Brain microvascular endothelial cell (primary cell): ENCODE measurements around the gene BEGAIN.
A peak's percentile ranks its signal among the peaks of the same experiment; 100 is the strongest.

Experiments
- DNase-seq: peaks from one replicate; pipeline ENCODE4 v3.0.0-alpha.2; 2020
- H3K27ac ChIP-seq: fragments of 250-450 bp; sonication (Bioruptor Pico); 2 replicates; pipeline ENCODE4 v1.5.1; 2020; ENCODE audit warnings: mild to moderate bottlenecking, moderate library complexity
- H3K27me3 ChIP-seq: fragments of 250-450 bp; sonication (Bioruptor Pico); replicated peaks from 2 replicates; pipeline ENCODE4 v1.5.1; 2020; ENCODE audit warnings: mild to moderate bottlenecking
- H3K36me3 ChIP-seq: fragments of 250-450 bp; sonication (Bioruptor Pico); replicated peaks from 2 replicates; pipeline ENCODE4 v1.5.1; 2020; ENCODE audit warnings: mild to moderate bottlenecking
- H3K4me3 ChIP-seq: 2 replicates; pipeline ENCODE4 v1.5.1; 2011; ENCODE audit warnings: low read depth, mild to moderate bottlenecking, control low read depth, low read length, moderate library complexity
- CTCF ChIP-seq: IDR thresholded peaks from 2 replicates; pipeline ENCODE4 v1.5.1; 2011; ENCODE audit warnings: low read depth, mild to moderate bottlenecking, moderate library complexity, low read length, control low read depth, inconsistent platforms; ENCODE audit errors: missing control alignments
- in situ Hi-C: cut with HindIII; loops from 2 replicates; pipeline ENCODE4 v1.10.0; 2017; ENCODE audit warnings: low sequenced_read_pairs, low pct_ligation_motif_present

The BEGAIN gene

GRCh38 chr14:100587086-100587762 is at the start of gene BEGAIN:
Gene BEGAIN (minus strand): TSS chr14:100587417. CDS start chr14:100587290, 127 bp downstream.
- Histone ChIP-seq H3K36me3 (no peaks in the 10 kb centered on the region), H3K27ac (no peak within 1 kb of the TSS), H3K4me3 (peak within 1 kb of the TSS; percentile 47), H3K27me3 (peaks cover 20% of the 10 kb centered on the region)
- DNase-seq = no peak
- in situ Hi-C loops = no loop called here
- TF ChIP-seq CTCF = no peak

- Histone ChIP-seq H3K27ac (no peak overlapping the region), H3K27me3 (peaks cover 9% of the 10 kb centered on the region), H3K36me3 (no peaks in the 10 kb centered on the region), H3K4me3 (no peak overlapping the region)
- no peak for DNase-seq
- no peak for TF ChIP-seq CTCF
- in situ Hi-C loops = no loop called here
These were observed 49.3 kb upstream of the BEGAIN start for GRCh38 chr14:100636559-100636958.

GRCh38 chr14:100634026-100634425 is 46.8 kb upstream of the BEGAIN start:
- in situ Hi-C loops = no loop called here
- Histone ChIP-seq H3K4me3 (no peak overlapping the region), H3K27ac (no peak overlapping the region), H3K27me3 (peaks cover 9% of the 10 kb centered on the region), H3K36me3 (no peaks in the 10 kb centered on the region)
- no peak for TF ChIP-seq CTCF
- no peak for DNase-seq

GRCh38 chr14:100633406-100633805 is 46.2 kb upstream of the BEGAIN start:
- no peak for TF ChIP-seq CTCF
- DNase-seq = no peak
- in situ Hi-C loops = no loop called here

GRCh38 chr14:100629696-100630095 is 42.5 kb upstream of the BEGAIN start:
- Histone ChIP-seq H3K27ac (no peak overlapping the region), H3K27me3 (peaks cover 13% of the 10 kb centered on the region), H3K36me3 (no peaks in the 10 kb centered on the region), H3K4me3 (no peak overlapping the region)
- in situ Hi-C loops = no loop called here
- DNase-seq = no peak
- TF ChIP-seq CTCF = no peak

More at GRCh38 chr14:100633406-100633805, 46.2 kb upstream of the BEGAIN start:
- H3K27ac ChIP-seq = no peak overlapping the region
- H3K36me3 ChIP-seq = no peaks in the 10 kb centered on the region
- peaks cover 9% of the 10 kb centered on the region for H3K27me3 ChIP-seq
- H3K4me3 ChIP-seq = no peak overlapping the region

GRCh38 chr14:100629098-100629497 is 41.9 kb upstream of the BEGAIN start:
- no peak for TF ChIP-seq CTCF
- in situ Hi-C loops = no loop called here
- no peaks in the 10 kb centered on the region for H3K36me3 ChIP-seq
- peaks cover 8% of the 10 kb centered on the region for H3K27me3 ChIP-seq
- DNase-seq = no peak
- H3K27ac ChIP-seq = no peak overlapping the region
- no peak overlapping the region for H3K4me3 ChIP-seq
